ENCODE results near the gene KLHL6. TPM values are rescaled to one million over a fixed set of nuclear protein-coding genes. Genes with fewer than 3 reads are reported as not detected.

The KLHL6 gene
- total and polyA plus RNA-seq, 7 donors, result under 0.01 to 10.3 (median 1.1) TPM

- no peaks in the 10 kb centered on the region for H3K9me3 ChIP-seq
- no peaks in the 10 kb centered on the region for H3K27me3 ChIP-seq
- peak overlapping the region in 1 of 4 donors; percentile 6 for H3K4me3 ChIP-seq
- intact Hi-C loops (cut with DNase I), result loop anchor here (5.0 kb wide), 1 partner anchor 57 kb away; the partner anchor contains the start of gene KLHL24
- no peaks in the 10 kb centered on the region for H3K36me3 ChIP-seq
- peak; percentile 69 for DNase-seq
- H3K4me1 ChIP-seq, result peaks cover 0 to 39% (median 27%) of the 10 kb centered on the region in 4 donors
- peak overlapping the region in 3 of 4 donors; percentile 5 to 26 (median 15) for H3K27ac ChIP-seq
- 74 to 89% methylated on average over 17 of the region's 17 CpGs for WGBS, 2 donors
- no peak for TF ChIP-seq POLR2A (IDR thresholded peaks at IDR 0.05)
- TF ChIP-seq POLR2AphosphoS5 (IDR thresholded peaks at IDR 0.05), result no peak
- TF ChIP-seq EP300 (IDR thresholded peaks at IDR 0.05), result no peak
- no peak for TF ChIP-seq CTCF (IDR thresholded peaks at IDR 0.05)
These were observed 24.7 kb upstream of the KLHL6 start for GRCh38 chr3:183579967-183580900.

GRCh38 chr3:183578179-183578578 is 22.7 kb upstream of the KLHL6 start:
- no peaks in the 10 kb centered on the region for H3K27me3 ChIP-seq
- intact Hi-C loops (cut with DNase I), result no loop called here
- no peak overlapping the region for H3K27ac ChIP-seq
- TF ChIP-seq POLR2A (IDR thresholded peaks at IDR 0.05), result no peak
- no peak for TF ChIP-seq POLR2AphosphoS5 (IDR thresholded peaks at IDR 0.05)
- TF ChIP-seq CTCF (IDR thresholded peaks at IDR 0.05), result no peak
- no peak for TF ChIP-seq EP300 (IDR thresholded peaks at IDR 0.05)
- no peak overlapping the region for H3K4me3 ChIP-seq
- no peaks in the 10 kb centered on the region for H3K9me3 ChIP-seq
- WGBS, 2 donors, result 70 to 85% methylated on average over 3 of the region's 3 CpGs
- H3K36me3 ChIP-seq, result no peaks in the 10 kb centered on the region
- DNase-seq, result no peak
- peaks cover 0 to 19% (median 10%) of the 10 kb centered on the region in 4 donors for H3K4me1 ChIP-seq

DNA sequence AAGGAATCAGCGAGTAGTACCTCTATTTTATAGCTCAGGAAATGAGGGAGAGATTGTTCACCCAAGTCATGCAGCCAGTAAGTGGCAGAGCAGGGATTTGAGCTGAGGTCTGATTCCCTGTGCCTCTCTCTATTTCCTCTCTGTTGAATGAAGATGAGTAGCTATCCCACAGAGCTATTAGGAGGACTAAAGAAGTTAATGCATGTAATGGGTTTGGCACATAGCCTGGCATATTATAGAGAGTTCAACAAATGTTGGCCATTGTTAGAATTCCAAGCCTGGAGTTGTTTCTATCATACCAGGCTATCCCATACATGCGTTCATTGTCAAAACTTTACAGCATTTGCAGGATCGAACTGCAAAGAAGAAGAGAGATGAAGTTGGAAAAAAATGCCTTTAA is 21.8 kb upstream of the KLHL6 start:
- H3K4me3 ChIP-seq, result no peak overlapping the region
- no peak for DNase-seq
- H3K9me3 ChIP-seq, result no peaks in the 10 kb centered on the region
- H3K4me1 ChIP-seq, result peaks cover 0 to 14% (median 10%) of the 10 kb centered on the region in 4 donors
- intact Hi-C loops (cut with DNase I), result no loop called here
- no peak for TF ChIP-seq POLR2AphosphoS5 (IDR thresholded peaks at IDR 0.05)
- TF ChIP-seq CTCF (IDR thresholded peaks at IDR 0.05), result no peak
- TF ChIP-seq EP300 (IDR thresholded peaks at IDR 0.05), result no peak
- TF ChIP-seq POLR2A (IDR thresholded peaks at IDR 0.05), result no peak
- WGBS, 2 donors, result 77 to 88% methylated on average over 3 of the region's 3 CpGs
- H3K27me3 ChIP-seq, result no peaks in the 10 kb centered on the region
- H3K27ac ChIP-seq, result no peak overlapping the region
- H3K36me3 ChIP-seq, result no peaks in the 10 kb centered on the region

- peak; percentile 69 for DNase-seq
- intact Hi-C loops (cut with DNase I), result no loop called here
- Histone ChIP-seq H3K36me3 (no peaks in the 10 kb centered on the region), H3K9me3 (no peaks in the 10 kb centered on the region), H3K4me3 (no peak overlapping the region), H3K27ac (peak overlapping the region in 2 of 4 donors; percentile 1 to 7), H3K27me3 (no peaks in the 10 kb centered on the region), H3K4me1 (peaks cover 0 to 14% (median 10%) of the 10 kb centered on the region in 4 donors)
- WGBS, 2 donors, result 37 to 47% methylated on average over 6 of the region's 6 CpGs
- TF ChIP-seq POLR2A (IDR thresholded peaks at IDR 0.05), result no peak
- no peak for TF ChIP-seq POLR2AphosphoS5 (IDR thresholded peaks at IDR 0.05)
- no peak for TF ChIP-seq CTCF (IDR thresholded peaks at IDR 0.05)
- TF ChIP-seq EP300 (IDR thresholded peaks at IDR 0.05), result no peak
These were observed 21.1 kb upstream of the KLHL6 start for GRCh38 chr3:183576487-183577107.

All from sigmoid colon (tissue), 7 donors.